Activated naive CD4-positive, alpha-beta T cell treated with Interleukin-2 at 50 U/mL for 16 hours (primary cell): Measurements from ENCODE around the gene JUNB.
"Not testable (repeated sequence)": the region's sequence is repeated elsewhere in the genome, so short reads cannot be mapped to it uniquely, and the experiment has no call there.

ENCODE experiments used
- DNase-seq: peaks from one replicate; pipeline ENCODE4 v3.0.0-alpha.2; 2020

The JUNB gene

GRCh38 chr19:12815088-12815487 lies 23.8 kb downstream of the JUNB start:
- no peak for DNase-seq

GRCh38 chr19:12817188-12817587 lies 25.9 kb downstream of the JUNB start:
- not testable (repeated sequence) for DNase-seq

GRCh38 chr19:12817810-12818209 lies 26.5 kb downstream of the JUNB start:
- DNase-seq, result not testable (repeated sequence)

GRCh38 chr19:12821761-12822160 lies 30.5 kb downstream of the JUNB start:
- no peak for DNase-seq

GRCh38 chr19:12825254-12826131 lies 34.2 kb downstream of the JUNB start:
- no peak for DNase-seq

- no peak for DNase-seq
These were observed 37.2 kb downstream of the JUNB start for GRCh38 chr19:12828494-12828893.

- DNase-seq, result no peak
These were observed 42.1 kb downstream of the JUNB start for GRCh38 chr19:12833418-12833737.

- DNase-seq, result peak; percentile 42
These were observed 42.7 kb downstream of the JUNB start for GRCh38 chr19:12833738-12834565.

GRCh38 chr19:12834566-12834943 lies 43.3 kb downstream of the JUNB start, which contains the start of gene RTBDN:
Gene RTBDN, minus strand, starts transcription at chr19:12834579. Its CDS starts 4,600 bp downstream, at chr19:12829979.
- no peak for DNase-seq

- peak; percentile 26 for DNase-seq
These were observed 43.9 kb downstream of the JUNB start for GRCh38 chr19:12834976-12835757.

GRCh38 chr19:12836529-12836863 lies 45.2 kb downstream of the JUNB start:
- DNase-seq, result no peak

GRCh38 chr19:12837225-12837624 lies 45.9 kb downstream of the JUNB start:
- DNase-seq, result no peak

- DNase-seq, result peak; percentile 54
These were observed 47.0 kb downstream of the JUNB start, which contains the start of gene MAST1 for GRCh38 chr19:12838182-12838885. Gene MAST1, plus strand, starts transcription at chr19:12838515. Its CDS starts 58 bp downstream, at chr19:12838573.

- DNase-seq, result peak; percentile 27
These were observed 47.8 kb downstream of the JUNB start for GRCh38 chr19:12838886-12839756.

- peak; percentile 35 for DNase-seq
These were observed 49.1 kb downstream of the JUNB start for GRCh38 chr19:12840091-12841079.

- DNase-seq, result no peak
These were observed 49.8 kb downstream of the JUNB start for GRCh38 chr19:12841094-12841493.

- no peak for DNase-seq
These were observed 51.2 kb downstream of the JUNB start for GRCh38 chr19:12842511-12842910.
